G401.6 (cell line): ENCODE results near the gene NTRK2.

ENCODE experiments used
- FAIRE-seq: peaks from 2 replicates; lab custom pipeline; 2012; peaks lifted over from hg19 to GRCh38; lab: Jason Lieb, UNC

NTRK2 gene

DNA sequence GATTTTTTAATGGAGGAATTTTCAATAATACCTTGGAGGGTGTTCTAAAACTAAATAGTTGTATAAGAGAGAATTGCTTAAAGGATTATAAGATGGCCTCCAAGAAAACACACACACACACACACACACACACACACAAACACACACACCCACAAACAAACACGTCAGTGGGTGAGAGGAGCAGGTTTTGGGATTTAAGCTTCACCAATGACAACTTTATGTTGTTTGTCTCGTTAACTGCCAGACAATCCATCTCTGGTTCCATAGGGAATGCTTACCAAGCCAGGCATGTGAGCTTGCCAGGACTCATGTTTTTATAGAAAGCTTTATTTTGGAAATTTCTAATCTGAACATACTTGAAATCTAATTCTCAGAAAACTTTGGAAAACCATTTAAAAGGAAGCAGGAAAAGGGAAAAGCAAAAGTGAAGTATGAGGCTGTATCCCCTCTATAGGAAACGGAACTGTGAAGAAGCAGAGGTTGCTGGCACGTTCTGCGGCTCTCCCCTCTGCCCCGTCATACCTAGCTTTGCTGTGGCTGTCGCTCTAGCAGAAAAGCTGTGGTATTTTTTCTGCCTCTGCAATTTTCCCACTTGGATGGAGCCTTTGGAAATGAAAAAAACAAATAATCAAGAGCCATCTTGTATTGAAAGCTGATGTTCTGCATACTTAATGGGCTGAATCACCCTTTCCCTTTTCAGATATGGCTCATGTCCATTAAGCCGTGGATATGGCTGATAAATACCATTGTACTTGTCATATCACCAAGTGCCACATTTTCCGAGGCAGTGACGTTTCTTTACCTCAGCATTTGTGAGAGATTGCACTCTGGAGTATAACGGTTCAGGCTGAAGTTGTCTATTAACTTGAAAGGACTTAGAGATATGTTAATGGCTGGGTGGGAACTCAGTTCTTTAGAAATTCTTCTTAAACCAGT, 112.7 kb downstream of the NTRK2 start:
- no peak for FAIRE-seq

DNA sequence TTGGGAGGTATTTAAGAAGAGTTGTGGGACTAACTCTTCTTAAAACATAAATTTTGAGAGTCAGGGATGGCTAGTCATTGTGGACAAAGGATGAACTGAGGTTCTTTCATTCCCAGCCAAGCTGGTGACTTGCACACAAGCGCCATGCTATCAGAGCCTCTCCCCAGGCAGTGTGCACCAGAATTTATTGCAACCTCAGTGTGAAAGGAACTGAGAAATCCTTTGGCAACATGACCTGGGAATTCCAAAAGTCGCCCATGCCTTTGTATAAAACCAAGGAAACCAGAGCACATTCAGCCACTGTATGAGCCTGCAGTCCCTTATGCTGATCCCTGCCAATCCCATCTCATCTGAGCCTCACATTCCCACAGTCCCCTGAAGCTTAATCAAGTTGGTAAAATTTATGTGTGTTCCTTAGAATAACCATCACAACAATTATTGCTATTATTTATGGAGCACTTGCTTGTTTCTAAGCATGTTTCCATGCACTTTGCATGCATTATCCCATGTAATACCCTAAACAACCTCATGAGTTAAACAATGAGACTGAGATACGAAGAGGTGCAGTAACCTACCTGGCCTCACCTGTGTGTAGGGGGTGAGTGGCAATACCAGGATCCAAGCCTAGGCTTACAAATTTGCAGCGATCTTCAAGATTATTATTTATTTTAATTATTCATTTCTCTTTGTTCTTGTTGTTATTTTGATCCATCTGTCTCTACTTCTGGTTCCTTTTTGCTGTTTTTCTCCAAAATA, 116.4 kb downstream of the NTRK2 start:
- no peak for FAIRE-seq

DNA sequence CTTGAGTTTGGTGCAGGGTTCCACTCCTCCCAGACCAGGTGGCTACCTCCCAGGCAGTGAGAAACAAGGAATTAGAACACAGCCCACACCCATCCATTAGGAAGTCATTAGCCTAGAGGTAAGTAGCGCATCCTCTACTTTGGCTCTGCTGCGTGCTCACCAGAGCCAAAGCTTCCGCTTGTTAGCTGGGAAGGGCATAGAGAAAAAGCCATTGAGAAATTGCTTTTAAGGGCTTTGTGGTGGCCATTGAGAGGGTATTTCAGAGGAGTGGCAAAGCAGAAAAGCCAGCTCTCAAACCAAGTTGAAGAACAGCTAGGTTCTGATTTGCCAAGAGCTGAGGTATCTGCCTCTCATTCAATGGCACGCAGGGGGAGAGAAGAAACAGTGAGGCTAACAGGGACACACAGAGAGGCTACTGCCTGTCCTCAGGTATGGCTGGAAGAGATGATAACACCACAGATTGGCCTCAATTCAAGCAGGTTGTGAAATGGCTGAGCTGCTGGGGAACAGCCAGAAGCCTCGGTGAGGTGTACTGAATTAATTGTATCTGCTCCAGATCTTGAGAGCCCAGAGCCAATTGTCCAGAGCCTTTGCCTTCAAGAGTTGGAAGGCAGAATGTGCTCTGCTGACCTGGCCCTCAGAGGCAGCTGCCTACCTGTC, 119.4 kb downstream of the NTRK2 start:
- no peak for FAIRE-seq

DNA sequence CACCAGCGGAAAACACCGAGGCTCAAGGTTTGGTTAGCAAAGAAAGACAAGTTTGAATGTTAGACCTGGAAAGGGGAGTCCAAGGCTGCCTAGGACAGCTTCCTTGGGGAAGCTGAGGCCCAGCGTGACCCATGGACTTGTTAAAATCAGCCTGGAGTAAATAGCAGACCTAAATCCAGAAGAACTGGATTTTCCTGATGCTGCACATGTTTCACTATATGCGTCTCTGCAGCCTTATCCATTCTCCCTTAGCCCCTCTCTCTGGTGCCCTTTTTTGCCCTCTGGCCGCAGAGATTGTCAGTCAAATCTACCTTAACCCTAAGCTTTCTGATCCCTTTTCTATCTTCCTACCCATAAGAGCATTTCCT, 119.9 kb downstream of the NTRK2 start:
- no peak for FAIRE-seq

DNA sequence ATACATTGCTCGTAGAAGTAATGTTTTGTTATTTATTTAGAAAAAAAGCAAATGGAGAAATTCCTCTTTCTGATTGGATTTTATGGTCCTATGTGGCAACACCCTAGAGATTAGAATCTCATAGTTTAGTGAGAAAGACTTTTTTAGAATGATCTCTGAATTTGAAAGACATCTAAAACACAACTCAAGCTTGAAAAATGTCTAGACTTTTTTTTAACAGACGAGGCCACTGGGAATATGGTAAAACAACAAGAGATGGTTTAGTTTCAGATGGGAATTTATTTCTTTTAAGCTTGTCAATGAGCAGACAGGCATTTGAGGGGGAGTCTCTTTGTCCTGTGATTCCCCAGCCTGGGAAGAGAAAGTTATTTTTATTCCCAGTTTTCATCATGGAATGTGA, 122.1 kb downstream of the NTRK2 start:
- no peak for FAIRE-seq

DNA sequence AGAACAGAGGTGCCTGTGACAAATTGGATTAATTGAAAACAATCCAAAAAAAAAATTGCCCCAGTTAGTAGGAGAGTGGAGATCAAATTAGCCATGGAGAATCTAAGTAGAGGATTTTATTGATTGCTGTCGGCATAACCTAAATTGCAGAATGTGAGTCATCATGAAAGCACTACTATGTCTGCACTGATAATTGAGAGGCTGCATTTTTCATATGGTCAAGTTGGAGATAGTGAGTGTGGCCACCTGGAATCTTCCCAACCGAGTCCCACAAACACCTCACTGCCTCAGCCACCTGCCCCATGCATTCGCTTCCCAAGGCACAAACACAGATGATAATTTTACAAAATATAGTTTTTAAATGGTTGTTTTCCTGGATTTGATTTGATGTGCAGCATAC, 123.7 kb downstream of the NTRK2 start:
- no peak for FAIRE-seq

DNA sequence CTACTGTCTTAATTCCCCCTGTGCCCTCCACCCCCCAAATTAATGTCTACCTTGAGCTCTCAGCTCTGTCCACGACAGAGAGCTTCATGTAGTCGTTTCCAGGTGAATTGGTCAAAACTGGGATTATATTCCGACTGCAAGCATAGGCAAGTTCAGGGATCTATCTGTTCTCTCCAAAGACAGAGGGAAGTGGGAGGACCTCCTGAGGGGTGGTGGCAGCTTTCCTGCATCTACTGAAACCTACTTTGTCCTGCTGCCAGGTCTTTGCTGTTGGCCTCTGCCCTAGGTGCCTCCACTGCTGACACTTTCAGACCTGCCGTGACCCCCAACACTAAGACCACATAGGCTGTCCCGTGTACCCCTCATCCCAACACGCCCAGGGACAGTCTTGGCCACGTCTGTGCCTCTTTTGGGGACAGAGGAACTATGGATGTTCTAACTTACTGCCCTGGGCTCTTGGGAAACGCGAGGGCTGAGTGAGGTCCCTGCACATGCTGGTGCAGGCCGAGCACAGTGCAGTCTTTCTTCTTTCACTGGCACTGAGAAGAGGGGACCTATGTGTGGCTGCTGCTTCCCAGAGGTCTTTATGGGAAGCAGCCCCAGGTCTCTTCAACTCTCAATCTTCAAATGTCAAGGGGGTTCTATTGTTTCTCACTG, 125.6 kb downstream of the NTRK2 start:
- FAIRE-seq: no peak

DNA sequence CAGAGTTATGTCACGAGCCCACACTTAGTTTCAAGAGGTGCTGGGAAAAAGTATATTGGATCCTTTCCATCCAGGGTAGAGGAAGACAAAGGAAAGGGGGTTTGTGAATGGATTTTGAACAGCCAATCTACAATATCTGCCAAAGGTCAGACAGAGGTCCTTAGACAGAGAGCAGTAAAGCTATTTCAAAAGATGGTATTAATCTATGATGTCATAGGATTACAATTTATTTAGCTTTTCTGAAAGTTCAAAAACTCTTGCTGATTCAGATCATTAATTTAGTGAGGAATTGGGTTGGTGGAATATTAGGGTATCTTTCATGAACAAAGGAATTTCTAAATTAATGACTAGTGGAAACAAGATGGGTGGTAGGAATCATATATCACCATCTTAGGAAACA, 126.9 kb downstream of the NTRK2 start:
- FAIRE-seq: no peak

DNA sequence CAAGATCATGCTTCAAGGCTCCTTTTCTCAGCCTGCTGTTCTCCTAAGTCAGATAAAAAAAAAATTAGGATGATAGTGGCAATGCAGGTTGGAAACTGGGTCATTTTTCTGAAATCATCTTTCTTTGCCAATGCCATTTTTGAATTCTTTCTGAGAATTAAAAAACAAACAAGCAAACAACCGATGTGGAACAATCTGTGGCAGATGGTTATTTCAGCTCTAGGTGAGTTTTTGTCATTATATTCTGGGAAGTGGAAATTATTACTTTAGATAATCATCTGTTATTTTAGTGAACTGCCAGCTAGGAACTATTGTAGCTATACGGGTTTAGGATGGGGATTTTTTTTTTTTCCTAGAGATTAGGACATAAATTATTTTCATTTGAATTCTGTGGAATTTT, 129.7 kb downstream of the NTRK2 start:
- FAIRE-seq: no peak

DNA sequence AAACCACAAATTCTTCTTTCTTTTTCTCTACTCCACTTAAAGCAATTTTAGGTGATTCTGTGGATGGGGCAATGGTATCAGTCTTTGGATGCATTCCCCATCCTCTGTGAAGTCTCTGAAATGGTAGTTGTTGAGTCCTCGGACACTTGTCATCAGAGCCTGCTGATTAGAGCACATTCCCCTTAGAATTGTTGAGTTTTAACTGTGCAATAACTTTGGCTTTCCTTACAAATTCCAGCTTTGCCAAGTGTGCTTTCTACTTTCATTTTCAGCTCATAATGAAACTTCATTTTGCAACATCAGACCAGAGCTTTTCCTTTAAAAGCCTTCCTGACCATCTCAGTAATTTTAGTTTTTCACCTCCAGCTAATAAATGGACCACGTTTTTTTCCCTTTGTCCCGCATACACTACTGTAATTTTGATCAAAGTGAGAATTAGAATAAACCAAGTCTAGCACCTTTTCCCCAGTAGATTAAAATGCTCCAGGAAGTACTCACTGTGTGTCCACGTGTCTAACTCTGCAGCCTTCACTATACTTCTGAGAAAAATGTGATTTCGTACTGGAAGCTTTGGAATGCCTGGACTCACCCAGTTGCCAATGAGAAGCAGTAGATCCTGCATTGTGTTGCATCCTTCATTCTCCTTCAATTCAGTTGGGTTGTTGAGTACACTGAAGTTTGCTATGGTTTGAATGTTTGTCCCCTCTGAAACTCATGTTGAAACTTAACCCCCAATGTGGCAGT, 135.6 kb downstream of the NTRK2 start:
- FAIRE-seq: no peak

DNA sequence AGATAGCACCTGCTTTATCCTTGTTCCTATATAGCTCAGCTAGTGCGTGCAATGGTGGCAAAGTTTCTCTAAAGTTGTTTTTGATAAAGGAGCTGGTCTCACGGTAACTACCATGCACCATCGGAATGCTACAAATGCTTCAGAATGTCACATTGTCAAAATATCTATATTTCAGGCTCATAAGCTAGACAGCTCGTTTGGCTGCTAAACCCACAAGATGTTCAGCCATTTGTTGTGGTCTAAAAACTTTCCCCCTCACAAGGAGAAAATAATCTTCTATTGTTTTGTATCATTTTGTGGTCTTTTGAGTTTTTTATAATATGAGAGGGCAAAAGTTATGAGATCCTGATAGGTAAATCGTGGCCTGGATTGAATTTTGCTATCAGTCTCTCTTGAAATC, 137.9 kb downstream of the NTRK2 start:
- FAIRE-seq: no peak

DNA sequence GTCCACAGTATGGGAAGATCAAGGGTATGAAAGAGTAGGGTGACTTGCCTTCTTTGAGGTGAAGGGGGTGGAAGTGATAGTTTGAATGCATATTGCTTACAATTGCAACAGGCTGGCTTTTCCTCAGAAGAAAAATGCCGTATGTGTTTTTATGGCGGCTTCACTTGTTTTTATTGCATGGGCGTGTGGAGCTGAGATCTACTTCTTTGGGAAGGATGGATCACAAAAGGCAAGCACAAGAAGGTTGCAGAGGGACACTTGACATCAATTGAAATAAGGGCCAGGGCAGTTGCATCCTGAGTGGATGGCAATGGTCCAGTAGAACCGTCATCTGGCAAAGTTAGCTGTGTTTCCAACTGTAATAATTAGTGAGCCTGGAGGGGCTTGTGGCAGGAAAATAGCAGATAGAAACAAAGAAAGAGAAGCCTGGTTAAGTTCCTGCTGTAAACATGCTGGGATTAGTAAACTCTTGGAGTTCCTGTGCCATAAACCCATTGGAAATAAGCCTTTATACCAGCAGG, 138.4 kb downstream of the NTRK2 start:
- FAIRE-seq: no peak

DNA sequence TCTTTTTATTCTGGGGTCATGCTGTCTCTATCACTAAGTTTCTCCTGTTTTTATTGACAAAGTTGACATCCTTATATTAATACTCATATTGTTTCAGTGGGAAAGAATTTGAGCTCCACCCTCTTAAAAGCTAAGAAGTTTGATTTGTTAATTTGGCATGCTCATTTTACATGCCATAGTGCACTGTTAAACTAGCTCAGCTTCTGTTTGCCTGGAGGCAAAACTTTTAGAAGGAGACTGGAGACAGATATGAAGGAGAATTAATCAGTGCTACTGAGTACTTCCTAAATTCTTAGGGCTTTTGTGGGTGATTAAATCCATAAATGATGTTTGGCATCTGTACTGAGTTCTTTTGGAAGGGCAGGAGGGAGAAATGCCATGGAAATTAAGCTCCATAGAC, 138.9 kb downstream of the NTRK2 start:
- no peak for FAIRE-seq

DNA sequence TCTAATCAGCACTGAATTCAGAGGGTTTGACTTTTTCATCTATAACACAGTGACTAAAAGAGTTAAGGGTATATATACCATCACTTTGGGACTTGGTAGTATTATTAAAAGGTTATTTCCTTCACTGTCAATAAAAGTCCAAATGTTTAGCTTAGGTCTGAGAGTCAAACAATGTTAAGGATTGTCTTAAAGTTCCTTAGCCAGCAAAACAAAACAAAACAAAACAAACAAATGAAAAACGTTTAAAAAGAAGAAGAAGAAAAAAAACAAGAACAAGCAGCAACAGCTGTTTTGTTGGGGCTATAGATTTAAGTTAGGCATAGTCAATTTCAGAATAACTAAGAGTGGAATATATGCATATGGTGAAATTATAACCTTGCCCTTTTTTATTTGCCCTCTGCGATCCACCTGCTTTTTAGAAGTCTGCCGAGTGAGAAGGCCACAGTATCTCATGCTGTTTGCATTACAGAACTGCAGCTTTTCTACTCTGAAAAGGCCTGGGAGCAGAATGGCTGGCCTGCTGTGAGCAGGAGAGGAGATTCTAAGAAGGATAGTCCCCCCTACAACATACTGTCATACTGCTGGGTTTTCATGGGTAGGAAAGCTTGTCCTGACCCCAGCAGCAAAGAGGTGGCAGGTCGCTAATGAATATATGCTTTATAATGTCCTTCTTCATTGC, 141.7 kb downstream of the NTRK2 start:
- no peak for FAIRE-seq

DNA sequence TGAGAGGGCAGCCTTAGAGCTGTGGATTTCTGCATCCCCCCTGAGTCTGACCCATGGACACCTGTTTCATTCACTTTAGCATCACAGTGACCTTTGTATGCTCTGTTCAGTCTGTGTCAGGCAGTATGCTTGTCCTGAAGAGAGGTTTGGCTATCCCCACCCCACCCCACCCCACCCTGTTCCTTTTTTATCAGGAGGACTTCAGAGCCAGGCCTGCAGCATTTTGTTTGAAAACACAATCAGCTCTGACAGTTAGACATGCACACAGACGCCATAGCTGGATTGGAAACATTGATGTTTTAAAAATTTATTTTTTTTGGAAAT, 142.2 kb downstream of the NTRK2 start:
- no peak for FAIRE-seq

DNA sequence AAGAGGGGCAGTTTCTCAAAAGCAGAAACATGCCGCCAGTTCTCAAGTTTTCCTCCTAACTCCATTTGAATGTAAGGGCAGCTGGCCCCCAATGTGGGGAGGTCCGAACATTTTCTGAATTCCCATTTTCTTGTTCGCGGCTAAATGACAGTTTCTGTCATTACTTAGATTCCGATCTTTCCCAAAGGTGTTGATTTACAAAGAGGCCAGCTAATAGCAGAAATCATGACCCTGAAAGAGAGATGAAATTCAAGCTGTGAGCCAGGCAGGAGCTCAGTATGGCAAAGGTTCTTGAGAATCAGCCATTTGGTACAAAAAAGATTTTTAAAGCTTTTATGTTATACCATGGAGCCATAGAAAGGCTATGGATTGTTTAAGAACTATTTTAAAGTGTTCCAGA, 142.8 kb downstream of the NTRK2 start:
- no peak for FAIRE-seq

DNA sequence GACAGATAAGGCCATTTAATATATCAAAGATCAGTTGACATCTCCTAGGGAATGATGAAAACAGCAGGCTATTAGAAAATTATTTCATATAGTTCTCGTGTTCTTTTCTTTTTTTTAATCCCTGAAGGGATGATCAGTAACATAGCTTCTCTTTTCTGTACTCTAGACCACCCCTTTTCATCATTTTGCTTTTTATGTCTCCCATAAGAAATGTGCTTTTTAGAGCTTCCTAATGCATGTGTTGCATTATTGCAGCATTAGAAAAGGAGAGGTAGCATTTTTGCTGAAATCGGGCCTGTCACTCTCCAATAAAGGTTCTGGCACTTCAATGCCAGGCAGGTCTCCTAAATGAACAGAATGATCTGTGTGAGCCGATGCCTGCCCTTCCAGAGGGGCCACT, 143.3 kb downstream of the NTRK2 start:
- FAIRE-seq: no peak

DNA sequence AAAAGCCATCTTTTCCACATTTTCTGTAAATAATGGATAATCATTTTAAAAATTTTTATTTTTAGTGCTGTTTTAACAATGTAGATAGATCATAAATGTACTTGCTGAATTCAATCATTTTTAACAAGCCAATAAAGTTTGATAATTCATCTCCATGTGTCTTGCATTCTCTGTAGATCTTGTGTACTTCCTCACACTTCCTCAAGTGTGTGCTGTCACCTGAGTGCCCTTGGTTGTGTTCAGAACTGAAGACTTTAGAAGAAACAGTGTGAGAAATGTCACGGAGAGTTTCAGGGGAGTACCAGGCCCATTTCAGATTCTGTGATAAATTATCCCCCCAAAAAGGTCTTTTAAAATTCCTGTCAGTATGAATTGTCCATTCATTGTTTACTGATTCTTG, 146.0 kb downstream of the NTRK2 start:
- no peak for FAIRE-seq

DNA sequence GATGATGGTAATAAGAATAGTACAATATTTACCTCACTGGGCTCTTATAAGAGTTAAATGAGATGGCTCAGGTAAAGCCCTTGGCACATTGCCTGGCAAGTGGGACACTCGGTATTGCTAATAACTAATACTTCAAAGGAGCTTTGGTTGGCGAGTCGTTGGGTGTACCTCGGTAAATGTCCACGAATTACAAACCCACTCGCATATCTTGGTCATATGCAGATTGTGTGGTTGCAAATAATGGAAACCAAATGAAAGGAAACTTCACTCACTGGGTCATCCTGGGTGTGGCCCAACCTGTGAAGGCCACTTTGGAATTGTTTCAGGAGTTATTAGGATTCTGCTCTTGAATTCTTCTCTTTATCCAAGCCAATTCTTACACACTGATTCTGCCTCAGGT, 147.5 kb downstream of the NTRK2 start:
- FAIRE-seq: no peak

DNA sequence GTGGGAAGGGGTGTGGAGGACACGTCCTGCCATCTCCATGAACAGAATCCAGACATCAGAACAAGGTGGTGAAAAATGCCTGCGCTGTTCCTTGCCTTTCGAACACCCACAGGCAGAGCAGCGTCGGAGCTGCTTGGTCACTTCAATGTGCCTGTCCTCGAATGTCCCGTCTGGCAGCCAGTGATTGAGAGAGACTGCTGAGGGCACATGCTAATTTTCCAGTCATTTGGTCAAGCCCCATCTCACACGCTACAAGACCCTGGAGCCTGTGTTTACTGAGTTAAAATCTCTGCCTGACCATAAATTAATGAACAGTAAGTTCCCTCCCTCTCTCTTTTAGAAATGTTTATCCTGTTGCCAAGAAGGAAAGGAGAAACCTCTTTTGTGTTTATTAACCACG, 149.3 kb downstream of the NTRK2 start:
- no peak for FAIRE-seq

DNA sequence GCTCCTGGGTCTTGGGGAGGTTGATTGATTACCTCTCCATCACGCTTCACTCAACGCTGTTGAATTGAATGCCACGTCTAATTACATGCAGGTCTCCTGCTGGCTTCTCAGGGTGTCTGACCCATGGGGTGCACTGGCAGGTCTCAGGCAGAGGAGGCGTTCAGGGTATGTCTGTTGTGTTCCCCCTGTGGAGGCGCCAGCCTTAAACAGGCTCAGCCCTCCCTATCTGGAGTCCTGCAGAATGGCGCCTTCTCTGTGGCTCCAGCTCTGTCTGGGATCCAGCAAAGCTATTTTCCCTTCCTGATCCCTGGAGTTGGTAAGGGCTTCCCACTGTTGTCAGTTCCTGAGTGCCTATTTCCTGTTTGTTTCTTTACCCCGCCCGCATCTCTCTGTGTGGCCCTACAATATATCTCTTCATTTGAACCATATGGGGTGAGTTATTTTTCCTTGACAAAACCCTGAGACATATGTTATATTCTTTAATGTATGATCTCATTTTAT, 150.0 kb downstream of the NTRK2 start:
- FAIRE-seq: no peak
